Smooth muscle cell (in vitro differentiated cells): ENCODE measurements around the gene SPTB. TPM values are rescaled to one million over a fixed set of nuclear protein-coding genes. Genes with fewer than 3 reads are reported as not detected.

ENCODE experiments used
- DNase-seq: peaks from one replicate; lab custom pipeline; 2025; ENCODE audit not compliant: unreplicated experiment; lab: John Stamatoyannopoulos, UW
- H2AFZ ChIP-seq: fragments of 200-600 bp; sonication (generic); 2 replicates; pipeline ENCODE4 v1.6.0; 2016; ENCODE audit warnings: antibody characterized with exemption, low read depth, mild to moderate bottlenecking
- H3F3A ChIP-seq: fragments of 200-600 bp; sonication (generic); 2 replicates; pipeline ENCODE4 v1.6.0; 2017; ENCODE audit warnings: antibody characterized with exemption, low read depth
- H3K27ac ChIP-seq: fragments of 200-600 bp; sonication (generic); 2 replicates; pipeline ENCODE4 v1.5.1; 2016; ENCODE audit warnings: low read depth, mild to moderate bottlenecking
- H3K27me3 ChIP-seq: fragments of 200-600 bp; sonication (generic); 2 replicates; pipeline ENCODE4 v1.6.1; 2016; ENCODE audit warnings: low read depth, mild to moderate bottlenecking
- H3K36me3 ChIP-seq: fragments of 200-600 bp; sonication (generic); 2 replicates; pipeline ENCODE4 v1.5.1; 2016; ENCODE audit warnings: low read depth
- H3K4me1 ChIP-seq: fragments of 200-600 bp; sonication (generic); 2 replicates; pipeline ENCODE4 v1.5.1; 2016; ENCODE audit warnings: low read depth
- H3K4me2 ChIP-seq: fragments of 200-600 bp; sonication (generic); 2 replicates; pipeline ENCODE4 v1.6.0; 2016; ENCODE audit warnings: mild to moderate bottlenecking
- H3K4me3 ChIP-seq: fragments of 200-600 bp; sonication (generic); 2 replicates; pipeline ENCODE4 v1.5.1; 2016; ENCODE audit warnings: mild to moderate bottlenecking
- H3K79me2 ChIP-seq: fragments of 200-600 bp; sonication (generic); 2 replicates; pipeline ENCODE4 v1.6.0; 2016; ENCODE audit warnings: low read depth, mild to moderate bottlenecking
- H3K9ac ChIP-seq: fragments of 200-600 bp; sonication (generic); 2 replicates; pipeline ENCODE4 v1.6.0; 2016; ENCODE audit warnings: low read depth
- H3K9me3 ChIP-seq: fragments of 200-600 bp; sonication (generic); replicated peaks from 2 replicates; pipeline ENCODE4 v1.5.1; 2016; ENCODE audit warnings: low read depth
- H4K20me1 ChIP-seq: fragments of 200-600 bp; sonication (generic); 2 replicates; pipeline ENCODE4 v1.6.0; 2016; ENCODE audit warnings: low read depth
- CTCF ChIP-seq: fragments of 200-600 bp; sonication (generic); IDR thresholded peaks from 2 replicates; pipeline ENCODE4 v1.5.1; 2017; ENCODE audit warnings: borderline replicate concordance, mild to moderate bottlenecking, antibody characterized with exemption; ENCODE audit not compliant: insufficient read depth, poor library complexity, severe bottlenecking
- WGBS: methylation state at CpG from one replicate; pipeline ENCODE4 v1.1.7; 2016; ENCODE audit warnings: low lambda C conversion rate; 5-methylcytosine and 5-hydroxymethylcytosine counted together
- polyA plus RNA-seq: library from polyadenylated mRNA; unstranded; fragments of >200 nt; fragmentation: Nextera tagmentation; extraction: Ambion mirVana; gene quantifications from 2 replicates; pipeline ENCODE4 v1.2.1, GENCODE V29; 2016
- total RNA-seq: library from RNA; depleted of rRNA; stranded (reverse); fragments of >200 nt; gene quantifications from 2 replicates; pipeline ENCODE4 v1.2.3, GENCODE V29; 2014

Gene SPTB
- total and polyA plus RNA-seq, 2 experiments from 2014 or later, result 0.25 to 3.3 TPM

GRCh38 chr14:64765740-64766302 is 113.9 kb downstream of the SPTB start:
- Histone ChIP-seq H3K4me1 (peaks cover 30% of the 10 kb centered on the region), H2AFZ (no peak overlapping the region), H3K36me3 (no peaks in the 10 kb centered on the region), H3K27ac (no peak overlapping the region), H4K20me1 (no peaks in the 10 kb centered on the region), H3K27me3 (no peaks in the 10 kb centered on the region), H3K79me2 (no peaks in the 10 kb centered on the region), H3F3A (peaks cover 28% of the 10 kb centered on the region), H3K4me2 (no peak overlapping the region), H3K9me3 (no peaks in the 10 kb centered on the region), H3K4me3 (no peak overlapping the region), H3K9ac (no peak overlapping the region)
- DNase-seq, result no peak
- no peak for TF ChIP-seq CTCF
- whole genome bisulfite sequencing, result 100% methylated on average over 2 of the region's 4 CpGs

- Histone ChIP-seq H3K4me1 (peaks cover 30% of the 10 kb centered on the region), H3K4me2 (peak overlapping the region; percentile 93), H3K79me2 (no peaks in the 10 kb centered on the region), H3K36me3 (no peaks in the 10 kb centered on the region), H3F3A (peaks cover 28% of the 10 kb centered on the region), H3K27me3 (no peaks in the 10 kb centered on the region), H3K9me3 (no peaks in the 10 kb centered on the region), H3K27ac (peak overlapping the region; percentile 82), H3K9ac (peak overlapping the region; percentile 54), H2AFZ (no peak overlapping the region), H4K20me1 (no peaks in the 10 kb centered on the region), H3K4me3 (peak overlapping the region; percentile 44)
- peak; percentile 93 for TF ChIP-seq CTCF
- 27% methylated on average over 29 of the region's 29 CpGs for WGBS
- DNase-seq, result peak; percentile 69
Observed at GRCh38 chr14:64764641-64765520, 114.8 kb downstream of the SPTB start.

GRCh38 chr14:64763801-64764621 is 115.7 kb downstream of the SPTB start:
- TF ChIP-seq CTCF, result peak; percentile 4
- Histone ChIP-seq H3K36me3 (no peaks in the 10 kb centered on the region), H2AFZ (no peak overlapping the region), H3K4me2 (peak overlapping the region; percentile 93), H3K27ac (peak overlapping the region; percentile 82), H3K9ac (peak overlapping the region; percentile 54), H3K4me1 (peaks cover 38% of the 10 kb centered on the region), H4K20me1 (no peaks in the 10 kb centered on the region), H3K9me3 (no peaks in the 10 kb centered on the region), H3K4me3 (peak overlapping the region; percentile 44), H3K79me2 (no peaks in the 10 kb centered on the region), H3F3A (peaks cover 28% of the 10 kb centered on the region), H3K27me3 (no peaks in the 10 kb centered on the region)
- DNase-seq, result peak; percentile 67
- WGBS, result 24% methylated on average over 17 of the region's 18 CpGs
